Neural progenitor cell (in vitro differentiated cells): Measurements from ENCODE around the gene BOLL. TPM values are rescaled to one million over a fixed set of nuclear protein-coding genes. Genes with fewer than 3 reads are reported as not detected.
"Not testable (repeated sequence)": the region's sequence is repeated elsewhere in the genome, so short reads cannot be mapped to it uniquely, and the experiment has no call there.

Source experiments
- DNase-seq: peaks from one replicate; pipeline ENCODE4 v3.0.0-alpha.2; 2016; ENCODE audit warnings: low spot score
- H2AFZ ChIP-seq: fragments of 200-600 bp; sonication (generic); replicated peaks from 2 replicates; pipeline ENCODE4 v1.6.1; 2016; ENCODE audit warnings: antibody characterized with exemption
- H3F3A ChIP-seq: fragments of 200-600 bp; sonication (generic); 2 replicates; pipeline ENCODE4 v1.6.1; 2016; ENCODE audit warnings: antibody characterized with exemption, low read depth
- H3K27ac ChIP-seq: fragments of 200-600 bp; sonication (generic); 2 replicates; pipeline ENCODE4 v1.5.1; 2016; ENCODE audit warnings: mild to moderate bottlenecking
- H3K27me3 ChIP-seq: fragments of 200-600 bp; sonication (generic); 2 replicates; pipeline ENCODE4 v1.6.1; 2016; ENCODE audit warnings: mild to moderate bottlenecking, moderate library complexity
- H3K36me3 ChIP-seq: fragments of 200-600 bp; sonication (generic); 2 replicates; pipeline ENCODE4 v1.5.1; 2016
- H3K4me1 ChIP-seq: fragments of 200-600 bp; sonication (generic); 2 replicates; pipeline ENCODE4 v1.6.1; 2016; ENCODE audit warnings: mixed run types
- H3K4me2 ChIP-seq: fragments of 200-600 bp; sonication (generic); 2 replicates; pipeline ENCODE4 v1.6.1; 2016
- H3K4me3 ChIP-seq: fragments of 200-600 bp; sonication (generic); 2 replicates; pipeline ENCODE4 v1.5.1; 2016
- H3K79me2 ChIP-seq: fragments of 200-600 bp; sonication (generic); 2 replicates; pipeline ENCODE4 v1.6.1; 2016; ENCODE audit warnings: low read depth
- H3K9ac ChIP-seq: fragments of 200-600 bp; sonication (generic); 2 replicates; pipeline ENCODE4 v1.6.1; 2016
- H3K9me3 ChIP-seq: fragments of 200-600 bp; sonication (generic); 2 replicates; pipeline ENCODE4 v1.5.1; 2016; ENCODE audit warnings: low read depth
- H4K20me1 ChIP-seq: fragments of 200-600 bp; sonication (generic); 2 replicates; pipeline ENCODE4 v1.6.1; 2016; ENCODE audit warnings: low read depth
- H3K27ac Mint-ChIP-seq: 3 replicates; pipeline ENCODE4 v1.8.0; 2021; ENCODE audit warnings: mixed read lengths
- H3K27me3 Mint-ChIP-seq: 2 replicates; pipeline ENCODE4 v1.8.0; 2022; ENCODE audit warnings: low read depth, mild to moderate bottlenecking, inconsistent platforms, moderate library complexity, mixed read lengths; ENCODE audit not compliant: insufficient read depth
- H3K36me3 Mint-ChIP-seq: 3 replicates; pipeline ENCODE4 v1.8.0; 2021; ENCODE audit warnings: mixed read lengths
- H3K4me1 Mint-ChIP-seq: 3 replicates; pipeline ENCODE4 v1.8.0; 2021; ENCODE audit warnings: mixed read lengths
- H3K4me3 Mint-ChIP-seq: 3 replicates; pipeline ENCODE4 v1.8.0; 2021; ENCODE audit warnings: mild to moderate bottlenecking, moderate library complexity, mixed read lengths
- H3K9me3 Mint-ChIP-seq: 3 replicates; pipeline ENCODE4 v1.8.0; 2020; ENCODE audit warnings: mixed read lengths
- CTCF ChIP-seq: fragments of 200-600 bp; sonication (generic); IDR thresholded peaks from 2 replicates; pipeline ENCODE4 v1.5.1; 2017; ENCODE audit warnings: antibody characterized with exemption, mild to moderate bottlenecking
- EZH2 ChIP-seq: fragments of 200-600 bp; sonication (generic); IDR thresholded peaks from 2 replicates; pipeline ENCODE4 v1.6.1; 2017; ENCODE audit warnings: antibody characterized with exemption, mild to moderate bottlenecking, moderate library complexity
- EZH2phosphoT487 ChIP-seq: fragments of 200-600 bp; sonication (generic); IDR thresholded peaks from 2 replicates; pipeline ENCODE4 v1.6.1; 2017; ENCODE audit warnings: antibody characterized with exemption
- total RNA-seq: library from RNA; depleted of rRNA; stranded (reverse); fragments of >200 nt; gene quantifications from 2 replicates; pipeline ENCODE4 v1.2.3, GENCODE V29; 2015; ENCODE audit warnings: low replicate concordance

The BOLL gene
- total RNA-seq, 1 donor from 2014 or later = not detected

- Histone ChIP-seq H3K9ac (no peak overlapping the region), H4K20me1 (no peaks in the 10 kb centered on the region), H3K27me3 (no peaks in the 10 kb centered on the region), H3K4me1 (no peaks in the 10 kb centered on the region), H2AFZ (no peak overlapping the region), H3K4me2 (no peak overlapping the region), H3K36me3 (no peaks in the 10 kb centered on the region), H3K4me3 (no peak overlapping the region), H3K79me2 (no peaks in the 10 kb centered on the region), H3F3A (no peaks in the 10 kb centered on the region), H3K27ac (no peak overlapping the region), H3K9me3 (no peaks in the 10 kb centered on the region)
- no peak for DNase-seq
- H3K4me1 Mint-ChIP-seq = no peaks in the 10 kb centered on the region
- H3K27me3 Mint-ChIP-seq = peaks cover 2% of the 10 kb centered on the region
- no peak overlapping the region for H3K4me3 Mint-ChIP-seq
- H3K27ac Mint-ChIP-seq = no peak overlapping the region
- no peaks in the 10 kb centered on the region for H3K36me3 Mint-ChIP-seq
- TF ChIP-seq EZH2 = no peak
- no peak for TF ChIP-seq EZH2phosphoT487
- peaks cover 10% of the 10 kb centered on the region for H3K9me3 Mint-ChIP-seq
Observed at GRCh38 chr2:197759013-197759412, 26.1 kb downstream of the BOLL start.

GRCh38 chr2:197740200-197740599, 44.9 kb downstream of the BOLL start:
- Histone ChIP-seq H3K9ac (no peak overlapping the region), H3K4me3 (no peak overlapping the region), H3K36me3 (no peaks in the 10 kb centered on the region), H4K20me1 (no peaks in the 10 kb centered on the region), H3K4me2 (no peak overlapping the region), H3F3A (no peaks in the 10 kb centered on the region), H3K9me3 (no peaks in the 10 kb centered on the region), H3K27ac (no peak overlapping the region), H3K79me2 (no peaks in the 10 kb centered on the region), H2AFZ (no peak overlapping the region), H3K4me1 (no peaks in the 10 kb centered on the region), H3K27me3 (no peaks in the 10 kb centered on the region)
- H3K4me3 Mint-ChIP-seq = no peak overlapping the region
- H3K4me1 Mint-ChIP-seq = no peaks in the 10 kb centered on the region
- no peak overlapping the region for H3K27ac Mint-ChIP-seq
- H3K9me3 Mint-ChIP-seq = no peaks in the 10 kb centered on the region
- TF ChIP-seq EZH2 = no peak
- TF ChIP-seq EZH2phosphoT487 = no peak
- no peak for TF ChIP-seq CTCF
- no peaks in the 10 kb centered on the region for H3K27me3 Mint-ChIP-seq
- no peaks in the 10 kb centered on the region for H3K36me3 Mint-ChIP-seq
- DNase-seq = no peak

GRCh38 chr2:197728555-197729544, 56.3 kb downstream of the BOLL start:
- not testable (repeated sequence) for H2AFZ ChIP-seq, H3K27ac ChIP-seq, H3K9me3 ChIP-seq, H4K20me1 ChIP-seq, H3K4me3 Mint-ChIP-seq, H3K36me3 Mint-ChIP-seq, H3K27me3 ChIP-seq, H3K4me2 ChIP-seq, H3K27ac Mint-ChIP-seq, H3K4me1 Mint-ChIP-seq, H3K9ac ChIP-seq, H3K27me3 Mint-ChIP-seq, H3K4me1 ChIP-seq, H3K9me3 Mint-ChIP-seq, H3K36me3 ChIP-seq, H3K4me3 ChIP-seq, H3K79me2 ChIP-seq, DNase-seq, H3F3A ChIP-seq

GRCh38 chr2:197727011-197727410, 58.1 kb downstream of the BOLL start:
- no peak overlapping the region for H3K4me3 ChIP-seq
- no peak for TF ChIP-seq EZH2
- no peak for TF ChIP-seq EZH2phosphoT487
- no peak for TF ChIP-seq CTCF
- no peaks in the 10 kb centered on the region for H3K27me3 Mint-ChIP-seq

More at GRCh38 chr2:197727011-197727410, 58.1 kb downstream of the BOLL start:
- peaks cover 2% of the 10 kb centered on the region for H3K36me3 Mint-ChIP-seq
- Histone ChIP-seq H2AFZ (no peak overlapping the region), H3K27ac (no peak overlapping the region), H3K9ac (no peak overlapping the region), H3K27me3 (no peaks in the 10 kb centered on the region), H4K20me1 (no peaks in the 10 kb centered on the region), H3K79me2 (no peaks in the 10 kb centered on the region), H3K36me3 (no peaks in the 10 kb centered on the region), H3K4me2 (no peak overlapping the region), H3K4me1 (no peaks in the 10 kb centered on the region), H3F3A (peaks cover 5% of the 10 kb centered on the region), H3K9me3 (no peaks in the 10 kb centered on the region)
- H3K27ac Mint-ChIP-seq = no peak overlapping the region
- DNase-seq = no peak
- peaks cover 5% of the 10 kb centered on the region for H3K9me3 Mint-ChIP-seq
- peaks cover 3% of the 10 kb centered on the region for H3K4me1 Mint-ChIP-seq
- no peak overlapping the region for H3K4me3 Mint-ChIP-seq
